ENCODE measurements around the gene SPATA12. TPM values are rescaled to one million over a fixed set of nuclear protein-coding genes. Genes with fewer than 3 reads are reported as not detected.

The SPATA12 gene
- total and polyA plus RNA-seq, 12 donors, result not detected

GRCh38 chr3:57061556-57061955 lies 1.1 kb downstream of the SPATA12 start:
- Histone ChIP-seq H3K27ac (peak overlapping the region in 3 of 10 donors; percentile 33 to 50 (median 48)), H3K27me3 (no peaks in the 10 kb centered on the region), H3K9me3 (no peaks in the 10 kb centered on the region), H3K4me1 (peaks cover 3 to 55% (median 12%) of the 10 kb centered on the region in 9 donors), H3K36me3 (no peaks in the 10 kb centered on the region), H3K4me3 (no peak overlapping the region)
- ATAC-seq (no peak), DNase-seq (no peak)
- 92 to 94% methylated on average over 3 of the region's 3 CpGs for WGBS, 2 donors
- TF ChIP-seq CTCF (IDR thresholded peaks at IDR 0.05), result no peak
- intact Hi-C loops (cut with DNase I), result no loop called here

- no peaks in the 10 kb centered on the region for H3K9me3 ChIP-seq
- intact Hi-C loops (cut with DNase I), result no loop called here
- H3K4me1 ChIP-seq, result peaks cover 3 to 55% (median 12%) of the 10 kb centered on the region in 9 donors
- peak in 7 of 8 donors; percentile 39 to 58 (median 51) for ATAC-seq
- peak overlapping the region in 6 of 10 donors; percentile 25 to 55 (median 40) for H3K27ac ChIP-seq
- H3K27me3 ChIP-seq, result no peaks in the 10 kb centered on the region
- H3K4me3 ChIP-seq, result no peak overlapping the region
- 21 to 28% methylated on average over 9 of the region's 9 CpGs for WGBS, 2 donors
- no peaks in the 10 kb centered on the region for H3K36me3 ChIP-seq
- TF ChIP-seq CTCF (IDR thresholded peaks at IDR 0.05), result no peak
- DNase-seq, result peak in 1 of 2 donors; percentile 11
These were observed 1.7 kb downstream of the SPATA12 start for GRCh38 chr3:57062101-57062631.

- Histone ChIP-seq H3K27ac (peak overlapping the region in 2 of 10 donors; percentile 4 to 55), H3K4me3 (no peak overlapping the region), H3K36me3 (no peaks in the 10 kb centered on the region), H3K4me1 (peaks cover 3 to 62% (median 13%) of the 10 kb centered on the region in 9 donors), H3K9me3 (no peaks in the 10 kb centered on the region), H3K27me3 (no peaks in the 10 kb centered on the region)
- DNase-seq (no peak), ATAC-seq (no peak)
- intact Hi-C loops (cut with DNase I), result no loop called here
- WGBS, 2 donors, result 92 to 97% methylated on average over 5 of the region's 5 CpGs
- no peak for TF ChIP-seq CTCF (IDR thresholded peaks at IDR 0.05)
These were observed 2.6 kb downstream of the SPATA12 start for GRCh38 chr3:57063032-57063431.

GRCh38 chr3:57064001-57064400 lies 3.5 kb downstream of the SPATA12 start:
- Histone ChIP-seq H3K36me3 (no peaks in the 10 kb centered on the region), H3K4me1 (peaks cover 3 to 72% (median 20%) of the 10 kb centered on the region in 9 donors), H3K27ac (no peak overlapping the region), H3K4me3 (no peak overlapping the region), H3K9me3 (no peaks in the 10 kb centered on the region), H3K27me3 (no peaks in the 10 kb centered on the region)
- intact Hi-C loops (cut with DNase I), result no loop called here
- TF ChIP-seq CTCF (IDR thresholded peaks at IDR 0.05), result no peak
- 85% methylated on average over 6 of the region's 6 CpGs for WGBS, 2 donors
- DNase-seq, result no peak
- no peak for ATAC-seq

Data from heart right ventricle (tissue), 16 donors.